K562 (cell line): ENCODE data around the gene SIGLEC5. TPM values are rescaled to one million over a fixed set of nuclear protein-coding genes. Genes with fewer than 3 reads are reported as not detected.

Experiments
- BCOR ChIP-seq: fragments of 450-650 bp; IDR thresholded peaks from 2 replicates; pipeline ENCODE4 v1.6.1; 2016
- CBFA2T3 ChIP-seq: fragments of 450-650 bp; IDR thresholded peaks from 2 replicates; pipeline ENCODE4 v1.6.1; 2017
- CTBP1 ChIP-seq: fragments of 450-650 bp; IDR thresholded peaks from 2 replicates; pipeline ENCODE4 v1.6.1; 2016; ENCODE audit warnings: borderline replicate concordance
- EWSR1 ChIP-seq: fragments of 450-650 bp; IDR thresholded peaks from 2 replicates; pipeline ENCODE4 v1.6.1; 2018; ENCODE audit warnings: borderline replicate concordance, mild to moderate bottlenecking, low read depth, moderate library complexity; ENCODE audit not compliant: partially characterized antibody
- GABPB2 ChIP-seq: fragments of 250-450 bp; sonication (Bioruptor Pico); conservative IDR thresholded peaks from 2 replicates; pipeline ENCODE4 v1.5.1; 2021; ENCODE audit warnings: mild to moderate bottlenecking
- HNRNPUL1 ChIP-seq: fragments of 200-400 bp; formaldehyde crosslinking; IDR thresholded peaks from 2 replicates; pipeline ENCODE4 v1.6.1; 2017; ENCODE audit warnings: low read length
- MEIS2 ChIP-seq: fragments of 450-650 bp; IDR thresholded peaks from 2 replicates; pipeline ENCODE4 v1.6.1; 2014; ENCODE audit warnings: mild to moderate bottlenecking; ENCODE audit not compliant: partially characterized antibody
- NFE2 ChIP-seq: IDR thresholded peaks from 2 replicates; pipeline ENCODE4 v1.6.1; 2014; ENCODE audit warnings: antibody characterized with exemption, low read depth
- PHF21A ChIP-seq: fragments of 450-650 bp; IDR thresholded peaks from 2 replicates; pipeline ENCODE4 v1.6.1; 2017; ENCODE audit warnings: low read depth, borderline replicate concordance
- SPI1 ChIP-seq: IDR thresholded peaks from 2 replicates; pipeline ENCODE4 v1.6.1; 2011; ENCODE audit warnings: low read depth, low read length, control low read depth, borderline replicate concordance
- ZNF589 ChIP-seq: fragments of 200-800 bp; sonication (Bioruptor generic); IDR thresholded peaks from 2 replicates; pipeline ENCODE4 v1.6.1; 2016; ENCODE audit warnings: low read depth, missing genetic modification characterization, missing compliant biosample characterization
- ZNF77 ChIP-seq: fragments of 250-450 bp; sonication (Bioruptor Pico); IDR thresholded peaks from 2 replicates; pipeline ENCODE4 v1.5.0; 2020
- polyA plus RNA-seq, 8 experiments: library from polyadenylated mRNA; depleted of rRNA in 4 of 8; stranded (reverse) in 5 of 8; unstranded in 3 of 8; fragments of >200 nt; fragmentation: Nextera tagmentation in 2 of 8; fragmentation: Illumina TruSeq in 1 of 8; extraction: Ambion mirVana in 2 of 8; extraction: Trizol in 1 of 8; gene quantifications; 2 replicates each; pipeline versions ENCODE4 v1.2.1 to v1.2.3, GENCODE V29; 2011 to 2014; ENCODE audit warnings: inconsistent platforms in 1 of 8, missing spikeins in 1 of 8
- total RNA-seq, 7 experiments: library from RNA; depleted of rRNA in 6 of 7; stranded (reverse); fragments of >200 nt in 6 of 7; fragmentation: Illumina TruSeq in 2 of 7; extraction: Trizol in 2 of 7; gene quantifications; 2 replicates each; pipeline versions ENCODE4 v1.2.1 to v1.2.3, GENCODE V29; 2011 to 2021; ENCODE audit warnings: low replicate concordance in 1 of 7
- TF ChIP-seq, protein P1 (sequence below), 2 experiments: fragments of 450-650 bp in 1 of 2; sonication (generic) in 1 of 2; formaldehyde crosslinking in 1 of 2; IDR thresholded peaks; 2 replicates each; pipeline versions ENCODE4 v1.7.1 to v1.9.0; 2016 to 2022; ENCODE audit warnings: inconsistent platforms in 1 of 2, mild to moderate bottlenecking in 1 of 2, missing genetic modification reagents in 1 of 2
- TF ChIP-seq, protein P2 (sequence below): IDR thresholded peaks from 3 replicates; pipeline ENCODE4 v1.6.1; 2011; ENCODE audit warnings: borderline replicate concordance, mild to moderate bottlenecking; ENCODE audit not compliant: insufficient read length, insufficient read depth
- TF ChIP-seq, protein P3 (sequence below), 3 experiments: IDR thresholded peaks in 2 of 3; conservative IDR thresholded peaks in 1 of 3; 2 replicates each; pipeline ENCODE4 v1.5.1; 2011 to 2012; ENCODE audit warnings: low read length in 3 of 3, mild to moderate bottlenecking in 3 of 3, control low read depth in 2 of 3, improper control_type of control experiment in 1 of 3, inconsistent platforms in 1 of 3, low read depth in 1 of 3, mixed read lengths in 1 of 3, moderate library complexity in 1 of 3; ENCODE audit not compliant: insufficient read depth in 2 of 3

The SIGLEC5 gene
- total and polyA plus RNA-seq, 9 of the 15 experiments (the other 6 are each of a cell fraction or from before 2014, with no cell fraction given) = 0.14 TPM; not detected in 8

DNA sequence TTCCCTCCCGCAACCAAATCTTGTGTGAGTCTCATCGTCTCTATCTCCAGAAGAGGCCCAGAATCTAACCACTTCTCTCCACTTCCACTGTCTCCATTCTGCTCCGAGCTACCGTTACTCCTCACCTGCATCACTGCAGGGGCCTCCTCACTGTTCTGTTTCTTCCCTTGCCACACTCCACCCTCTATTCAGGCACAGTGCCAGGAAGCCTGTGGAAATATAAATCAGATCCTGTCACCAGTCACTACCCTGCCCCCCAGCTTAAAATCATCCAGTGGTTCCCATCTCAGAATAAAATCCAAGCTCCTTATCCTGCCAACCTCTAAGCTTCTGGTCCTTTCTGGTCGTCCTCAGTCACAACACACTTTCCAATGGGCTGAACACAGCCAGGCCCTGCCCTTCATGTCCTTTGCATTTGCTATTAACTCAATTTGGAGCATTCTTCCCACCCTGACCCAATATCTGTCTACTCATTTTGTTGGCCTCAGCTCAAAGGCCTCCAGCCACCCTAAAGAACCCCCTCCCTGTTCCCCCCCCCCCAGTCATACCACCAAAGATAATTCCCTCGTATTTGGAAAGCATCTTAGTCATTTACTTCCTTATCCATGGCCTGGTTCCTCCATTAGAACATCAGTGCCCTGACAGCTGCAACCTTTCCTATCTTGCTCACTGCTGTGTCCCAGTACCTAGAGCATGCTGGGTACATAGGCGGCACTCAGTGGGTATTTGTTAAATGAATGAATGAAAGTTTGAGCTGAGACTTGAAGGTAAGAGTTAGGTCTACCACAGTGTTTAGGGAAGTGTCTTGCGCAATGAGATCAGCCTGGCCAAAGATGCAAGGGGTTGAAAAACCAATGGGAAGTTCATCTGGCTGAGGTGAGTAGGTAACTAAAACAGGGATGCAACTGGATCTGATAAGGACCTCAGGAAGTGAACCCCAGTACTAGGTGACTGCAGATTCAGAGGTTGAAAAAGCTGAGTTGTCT is 34.7 kb downstream of the SIGLEC5 start (continued):
- TF ChIP-seq, protein P1, sequence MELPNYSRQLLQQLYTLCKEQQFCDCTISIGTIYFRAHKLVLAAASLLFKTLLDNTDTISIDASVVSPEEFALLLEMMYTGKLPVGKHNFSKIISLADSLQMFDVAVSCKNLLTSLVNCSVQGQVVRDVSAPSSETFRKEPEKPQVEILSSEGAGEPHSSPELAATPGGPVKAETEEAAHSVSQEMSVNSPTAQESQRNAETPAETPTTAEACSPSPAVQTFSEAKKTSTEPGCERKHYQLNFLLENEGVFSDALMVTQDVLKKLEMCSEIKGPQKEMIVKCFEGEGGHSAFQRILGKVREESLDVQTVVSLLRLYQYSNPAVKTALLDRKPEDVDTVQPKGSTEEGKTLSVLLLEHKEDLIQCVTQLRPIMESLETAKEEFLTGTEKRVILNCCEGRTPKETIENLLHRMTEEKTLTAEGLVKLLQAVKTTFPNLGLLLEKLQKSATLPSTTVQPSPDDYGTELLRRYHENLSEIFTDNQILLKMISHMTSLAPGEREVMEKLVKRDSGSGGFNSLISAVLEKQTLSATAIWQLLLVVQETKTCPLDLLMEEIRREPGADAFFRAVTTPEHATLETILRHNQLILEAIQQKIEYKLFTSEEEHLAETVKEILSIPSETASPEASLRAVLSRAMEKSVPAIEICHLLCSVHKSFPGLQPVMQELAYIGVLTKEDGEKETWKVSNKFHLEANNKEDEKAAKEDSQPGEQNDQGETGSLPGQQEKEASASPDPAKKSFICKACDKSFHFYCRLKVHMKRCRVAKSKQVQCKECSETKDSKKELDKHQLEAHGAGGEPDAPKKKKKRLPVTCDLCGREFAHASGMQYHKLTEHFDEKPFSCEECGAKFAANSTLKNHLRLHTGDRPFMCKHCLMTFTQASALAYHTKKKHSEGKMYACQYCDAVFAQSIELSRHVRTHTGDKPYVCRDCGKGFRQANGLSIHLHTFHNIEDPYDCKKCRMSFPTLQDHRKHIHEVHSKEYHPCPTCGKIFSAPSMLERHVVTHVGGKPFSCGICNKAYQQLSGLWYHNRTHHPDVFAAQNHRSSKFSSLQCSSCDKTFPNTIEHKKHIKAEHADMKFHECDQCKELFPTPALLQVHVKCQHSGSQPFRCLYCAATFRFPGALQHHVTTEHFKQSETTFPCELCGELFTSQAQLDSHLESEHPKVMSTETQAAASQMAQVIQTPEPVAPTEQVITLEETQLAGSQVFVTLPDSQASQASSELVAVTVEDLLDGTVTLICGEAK (IDR thresholded peaks at IDR 0.05) = no peak
- TF ChIP-seq, protein P1 (CRISPR knock-in tag; IDR thresholded peaks at IDR 0.05) = no peak
- no peak for TF ChIP-seq CTBP1
- TF ChIP-seq GABPB2 (CRISPR knock-in tag) = no peak
- TF ChIP-seq, protein P2, sequence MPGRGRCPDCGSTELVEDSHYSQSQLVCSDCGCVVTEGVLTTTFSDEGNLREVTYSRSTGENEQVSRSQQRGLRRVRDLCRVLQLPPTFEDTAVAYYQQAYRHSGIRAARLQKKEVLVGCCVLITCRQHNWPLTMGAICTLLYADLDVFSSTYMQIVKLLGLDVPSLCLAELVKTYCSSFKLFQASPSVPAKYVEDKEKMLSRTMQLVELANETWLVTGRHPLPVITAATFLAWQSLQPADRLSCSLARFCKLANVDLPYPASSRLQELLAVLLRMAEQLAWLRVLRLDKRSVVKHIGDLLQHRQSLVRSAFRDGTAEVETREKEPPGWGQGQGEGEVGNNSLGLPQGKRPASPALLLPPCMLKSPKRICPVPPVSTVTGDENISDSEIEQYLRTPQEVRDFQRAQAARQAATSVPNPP = no peak
- no peak for TF ChIP-seq ZNF77
- no peak for TF ChIP-seq HNRNPUL1
- TF ChIP-seq, protein P3, sequence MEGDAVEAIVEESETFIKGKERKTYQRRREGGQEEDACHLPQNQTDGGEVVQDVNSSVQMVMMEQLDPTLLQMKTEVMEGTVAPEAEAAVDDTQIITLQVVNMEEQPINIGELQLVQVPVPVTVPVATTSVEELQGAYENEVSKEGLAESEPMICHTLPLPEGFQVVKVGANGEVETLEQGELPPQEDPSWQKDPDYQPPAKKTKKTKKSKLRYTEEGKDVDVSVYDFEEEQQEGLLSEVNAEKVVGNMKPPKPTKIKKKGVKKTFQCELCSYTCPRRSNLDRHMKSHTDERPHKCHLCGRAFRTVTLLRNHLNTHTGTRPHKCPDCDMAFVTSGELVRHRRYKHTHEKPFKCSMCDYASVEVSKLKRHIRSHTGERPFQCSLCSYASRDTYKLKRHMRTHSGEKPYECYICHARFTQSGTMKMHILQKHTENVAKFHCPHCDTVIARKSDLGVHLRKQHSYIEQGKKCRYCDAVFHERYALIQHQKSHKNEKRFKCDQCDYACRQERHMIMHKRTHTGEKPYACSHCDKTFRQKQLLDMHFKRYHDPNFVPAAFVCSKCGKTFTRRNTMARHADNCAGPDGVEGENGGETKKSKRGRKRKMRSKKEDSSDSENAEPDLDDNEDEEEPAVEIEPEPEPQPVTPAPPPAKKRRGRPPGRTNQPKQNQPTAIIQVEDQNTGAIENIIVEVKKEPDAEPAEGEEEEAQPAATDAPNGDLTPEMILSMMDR (IDR thresholded peaks at IDR 0.05 in 2 of 3, conservative IDR thresholded peaks at IDR 0.05 in 1 of 3; ENCODE audit: insufficient read depth in 2 of 3, low read depth in 1 of 3, low read length in 3 of 3) = no peak
- TF ChIP-seq NFE2 = peak; percentile 28; the same call in 1 of the 2 replicates
- TF ChIP-seq PHF21A = 0 out of 2 replicates have a peak, but pooled peaks have one; percentile 25
- TF ChIP-seq MEIS2 = peak; percentile 91
- TF ChIP-seq BCOR = no peak
- TF ChIP-seq CBFA2T3 = 0 out of 2 replicates have a peak, but pooled peaks have one; percentile 8
- peak; percentile 22; the same call in 1 of the 2 replicates for TF ChIP-seq SPI1
- TF ChIP-seq ZNF589 (CRISPR knock-in tag) = no peak
- no peak for TF ChIP-seq EWSR1
